ENCODE data around the gene POLA1. TPM values are rescaled to one million over a fixed set of nuclear protein-coding genes. Genes with fewer than 3 reads are reported as not detected.

The POLA1 gene
- total and polyA plus RNA-seq, 2 of the 4 experiments (the other 2 are of a cell fraction), result 4.0 to 15.1 TPM

GRCh38 chrX:24934279-24934678 lies 240.6 kb downstream of the POLA1 start:
- no peak overlapping the region for H3K4ac ChIP-seq (ENCODE audit: low read depth, low read length)
- dilution Hi-C loops (cut with HindIII; ENCODE audit: low sequenced_read_pairs, unreplicated experiment), result no loop called here
- H2AK9ac ChIP-seq (replicated peaks; ENCODE audit: low read depth, low read length, poor library complexity), result no peak overlapping the region
- no peak overlapping the region for H2AFZ ChIP-seq (replicated peaks; ENCODE audit: low read length, poor library complexity)
- H2BK120ac ChIP-seq (ENCODE audit: low read depth, low read length), result no peak overlapping the region
- H3K4me2 ChIP-seq (ENCODE audit: low read depth, low read length), result no peak overlapping the region
- TF ChIP-seq BHLHE40 (IDR thresholded peaks at IDR 0.05; ENCODE audit: low read depth, low read length), result no peak
- TF ChIP-seq RCOR1 (IDR thresholded peaks at IDR 0.05; ENCODE audit: insufficient replicate concordance, low read length), result no peak
- no peak for TF ChIP-seq NFE2L2 (IDR thresholded peaks at IDR 0.05; ENCODE audit: low read depth, low read length)
- no peak for TF ChIP-seq CHD1 (IDR thresholded peaks at IDR 0.05; ENCODE audit: low read depth, low read length)
- ChIA-PET CTCF (no interaction called here), POLR2A (ENCODE audit: unreplicated experiment) (no interaction called here)
- H3K23ac ChIP-seq (ENCODE audit: low read depth, low read length), result no peak overlapping the region
- no peaks in the 10 kb centered on the region for H3K36me3 ChIP-seq (ENCODE audit: control insufficient read depth, insufficient read depth, low read length)
- no peak overlapping the region for H2BK20ac ChIP-seq (ENCODE audit: low read depth, low read length)
- no peak overlapping the region for H2AK5ac ChIP-seq (ENCODE audit: low read depth, low read length)
- ATAC-seq (ENCODE audit: low read depth), result no peak
- H3K4me3 ChIP-seq (ENCODE audit: insufficient read depth, low read depth, low read length), result no peak overlapping the region
- no peak overlapping the region for H4K5ac ChIP-seq (ENCODE audit: low read depth, low read length)
- H3K56ac ChIP-seq (ENCODE audit: extremely low read depth, insufficient read depth, low read length), result no peak overlapping the region
- no peak overlapping the region for H4K91ac ChIP-seq (ENCODE audit: insufficient read depth, low read depth, low read length)
- H4K8ac ChIP-seq (ENCODE audit: low read depth in 2 of 2, low read length in 2 of 2), result no peak overlapping the region
- H3K27ac ChIP-seq (ENCODE audit: insufficient read depth, low read length), result no peak overlapping the region
- no peaks in the 10 kb centered on the region for H3K4me1 ChIP-seq (ENCODE audit: control insufficient read depth, insufficient read depth, low read length)
- no peak overlapping the region for H2BK15ac ChIP-seq (ENCODE audit: low read depth, low read length)
- H3K14ac ChIP-seq (replicated peaks; ENCODE audit: low read depth, low read length), result no peak overlapping the region
- in situ Hi-C loops (cut with MboI; ENCODE audit: low sequenced_read_pairs), result no loop called here
- no peak overlapping the region for H3K18ac ChIP-seq (ENCODE audit: low read depth, low read length)
- H3K9me3 ChIP-seq (ENCODE audit: control insufficient read depth, insufficient read depth, low read length), result no peaks in the 10 kb centered on the region
- no peaks in the 10 kb centered on the region for H4K20me1 ChIP-seq (ENCODE audit: insufficient read depth, low read length)
- no peak overlapping the region for H3K9ac ChIP-seq (ENCODE audit: low read depth, low read length)
- H3K9me1 ChIP-seq (ENCODE audit: insufficient read depth, low read length), result no peaks in the 10 kb centered on the region
- BruUV-seq (replicated peaks), result no TSS peak
- DNase-seq, result no peak
- no peaks in the 10 kb centered on the region for H3K27me3 ChIP-seq (ENCODE audit: control insufficient read depth, insufficient read depth, low read length)
- no peaks in the 10 kb centered on the region for H3K79me1 ChIP-seq (ENCODE audit: low read depth in 1 of 2, low read length in 2 of 2)
- no peak overlapping the region for H2BK5ac ChIP-seq (ENCODE audit: low read depth, low read length, poor library complexity, severe bottlenecking)
- intact Hi-C loops (cut with micrococcal nuclease), result no loop called here

Measured in IMR-90 (cell line).